Measurements from ENCODE around the gene RGS9.
"Not testable (repeated sequence)": the region's sequence is repeated elsewhere in the genome, so short reads cannot be mapped to it uniquely, and the experiment has no call there.

The RGS9 gene

GRCh38 chr17:65137021-65137939 lies at the start of gene RGS9:
RGS9 (plus strand) TSS chr17:65137370; CDS start chr17:65137541, 171 bp downstream.
- peak; percentile 87 for DNase-seq (ENCODE audit: low spot score)

- DNase-seq (ENCODE audit: low spot score) = no peak
Observed at GRCh38 chr17:65088621-65089360, 48.4 kb upstream of the RGS9 start.

GRCh38 chr17:65092262-65092661 lies 44.9 kb upstream of the RGS9 start:
- no peak for DNase-seq (ENCODE audit: low spot score)

- DNase-seq (ENCODE audit: low spot score) = not testable (repeated sequence)
Observed at GRCh38 chr17:65092721-65093356, 44.3 kb upstream of the RGS9 start.

GRCh38 chr17:65093930-65094329 lies 43.2 kb upstream of the RGS9 start:
- DNase-seq (ENCODE audit: low spot score) = no peak

GRCh38 chr17:65095465-65095864 lies 41.7 kb upstream of the RGS9 start:
- no peak for DNase-seq (ENCODE audit: low spot score)

- DNase-seq (ENCODE audit: low spot score) = not testable (repeated sequence)
Observed at GRCh38 chr17:65096382-65096781, 40.8 kb upstream of the RGS9 start.

GRCh38 chr17:65097110-65097509 lies 40.1 kb upstream of the RGS9 start:
- DNase-seq (ENCODE audit: low spot score) = peak; percentile 35

- no peak for DNase-seq (ENCODE audit: low spot score)
Observed at GRCh38 chr17:65099475-65099874, 37.7 kb upstream of the RGS9 start.

- DNase-seq (ENCODE audit: low spot score) = peak; percentile 99
Observed at GRCh38 chr17:65099941-65100315, 37.2 kb upstream of the RGS9 start.

GRCh38 chr17:65100316-65101140 lies 36.6 kb upstream of the RGS9 start:
- DNase-seq (ENCODE audit: low spot score) = peak; percentile 85

GRCh38 chr17:65101371-65101770 lies 35.8 kb upstream of the RGS9 start:
- no peak for DNase-seq (ENCODE audit: low spot score)

- DNase-seq (ENCODE audit: low spot score) = no peak
Observed at GRCh38 chr17:65102235-65102634, 34.9 kb upstream of the RGS9 start.

- peak; percentile 37 for DNase-seq (ENCODE audit: low spot score)
Observed at GRCh38 chr17:65102788-65103187, 34.4 kb upstream of the RGS9 start.

GRCh38 chr17:65103431-65103830 lies 33.7 kb upstream of the RGS9 start:
- no peak for DNase-seq (ENCODE audit: low spot score)

GRCh38 chr17:65103896-65104295 lies 33.3 kb upstream of the RGS9 start:
- DNase-seq (ENCODE audit: low spot score) = peak; percentile 62

- DNase-seq (ENCODE audit: low spot score) = no peak
Observed at GRCh38 chr17:65104541-65104940, 32.6 kb upstream of the RGS9 start.

- no peak for DNase-seq (ENCODE audit: low spot score)
Observed at GRCh38 chr17:65104973-65105372, 32.2 kb upstream of the RGS9 start.

- no peak for DNase-seq (ENCODE audit: low spot score)
Observed at GRCh38 chr17:65108152-65108551, 29.0 kb upstream of the RGS9 start.

- no peak for DNase-seq (ENCODE audit: low spot score)
Observed at GRCh38 chr17:65109543-65109942, 27.6 kb upstream of the RGS9 start.

GRCh38 chr17:65109990-65110680 lies 27.0 kb upstream of the RGS9 start:
- DNase-seq (ENCODE audit: low spot score) = peak; percentile 12
